ENCODE results near the gene MAPRE3.

- TF ChIP-seq POLR2A (IDR thresholded peaks at IDR 0.05) (no peak), CTCF (IDR thresholded peaks at IDR 0.05) (no peak)
Observed at GRCh38 chr2:26977012-26977411, 6.6 kb downstream of the MAPRE3 start.

Data from right lobe of liver (tissue), 4 donors.